NCI-H748 treated with DMSO at 0.1 percent for 48 hours (cell line): Measurements from ENCODE around the gene CCDC120.

Experiments used
- DNase-seq: peaks from one replicate; lab custom pipeline; 2025; lab: John Stamatoyannopoulos, UW

The CCDC120 gene

GRCh38 chrX:49063715-49064114, 4.9 kb downstream of the CCDC120 start:
- DNase-seq = no peak

GRCh38 chrX:49064303-49064702, 5.5 kb downstream of the CCDC120 start:
- no peak for DNase-seq

- no peak for DNase-seq
These were observed 5.9 kb downstream of the CCDC120 start for GRCh38 chrX:49064735-49065134.

GRCh38 chrX:49066278-49066677, 7.5 kb downstream of the CCDC120 start:
- DNase-seq = no peak

- DNase-seq = no peak
These were observed 7.9 kb downstream of the CCDC120 start for GRCh38 chrX:49066690-49067089.

GRCh38 chrX:49067285-49068120, 8.7 kb downstream of the CCDC120 start:
- no peak for DNase-seq

- no peak for DNase-seq
These were observed 10.2 kb downstream of the CCDC120 start for GRCh38 chrX:49069038-49069437.

GRCh38 chrX:49070988-49071387, 12.2 kb downstream of the CCDC120 start:
- no peak for DNase-seq

- DNase-seq = no peak
These were observed 13.3 kb downstream of the CCDC120 start for GRCh38 chrX:49071877-49072711.

GRCh38 chrX:49072712-49073095, 13.9 kb downstream of the CCDC120 start:
- DNase-seq = no peak

GRCh38 chrX:49073601-49074575, 15.1 kb downstream of the CCDC120 start, which contains the start of gene PRAF2:
Gene PRAF2, minus strand, starts transcription at chrX:49074002. Its CDS starts 15 bp downstream, at chrX:49073987.
- DNase-seq = peak; percentile 84

- no peak for DNase-seq
These were observed 16.5 kb downstream of the CCDC120 start for GRCh38 chrX:49075347-49075746.

- no peak for DNase-seq
These were observed 19.1 kb downstream of the CCDC120 start for GRCh38 chrX:49077941-49078340.

GRCh38 chrX:49079489-49080428, 21.0 kb downstream of the CCDC120 start, which contains the start of gene WDR45:
Gene WDR45, minus strand, starts transcription at chrX:49079887. Its CDS starts 1,792 bp downstream, at chrX:49078095.
- DNase-seq = peak; percentile 12

GRCh38 chrX:49082271-49082871, 23.6 kb downstream of the CCDC120 start:
- no peak for DNase-seq

- no peak for DNase-seq
These were observed 30.8 kb downstream of the CCDC120 start for GRCh38 chrX:49089553-49089952.

- DNase-seq = no peak
These were observed 37.6 kb downstream of the CCDC120 start for GRCh38 chrX:49096419-49096818.

- peak; percentile 86 for DNase-seq
These were observed 42.2 kb downstream of the CCDC120 start for GRCh38 chrX:49100704-49101628.

GRCh38 chrX:49101629-49101984, 42.8 kb downstream of the CCDC120 start:
- DNase-seq = no peak
